GM23248 (cell line): ENCODE measurements around the gene PF4V1. TPM values are rescaled to one million over a fixed set of nuclear protein-coding genes. Genes with fewer than 3 reads are reported as not detected.

Source experiments
- DNase-seq: peaks from one replicate; pipeline ENCODE4 v3.0.0-alpha.2; 2015
- H2AFZ ChIP-seq: fragments of 200-600 bp; sonication (generic); 2 replicates; pipeline ENCODE4 v1.6.1; 2016; ENCODE audit warnings: antibody characterized with exemption
- H3F3A ChIP-seq: fragments of 200-600 bp; sonication (generic); 2 replicates; pipeline ENCODE4 v1.6.1; 2016; ENCODE audit warnings: mild to moderate bottlenecking, antibody characterized with exemption, mixed run types; ENCODE audit not compliant: insufficient read depth
- H3K27ac ChIP-seq: fragments of 200-600 bp; sonication (generic); 2 replicates; pipeline ENCODE4 v1.5.1; 2016; ENCODE audit warnings: mild to moderate bottlenecking
- H3K27me3 ChIP-seq: fragments of 200-600 bp; sonication (generic); replicated peaks from 2 replicates; pipeline ENCODE4 v1.6.1; 2016; ENCODE audit warnings: mild to moderate bottlenecking; ENCODE audit not compliant: insufficient read depth
- H3K36me3 ChIP-seq: fragments of 200-600 bp; sonication (generic); 2 replicates; pipeline ENCODE4 v1.6.1; 2016; ENCODE audit warnings: low read depth, mild to moderate bottlenecking
- H3K4me1 ChIP-seq: fragments of 200-600 bp; sonication (generic); 2 replicates; pipeline ENCODE4 v1.6.1; 2016; ENCODE audit warnings: mild to moderate bottlenecking; ENCODE audit not compliant: insufficient read depth
- H3K4me2 ChIP-seq: fragments of 200-600 bp; sonication (generic); one replicate; pipeline ENCODE4 v1.6.1; 2016; ENCODE audit warnings: mild to moderate bottlenecking; ENCODE audit not compliant: unreplicated experiment
- H3K4me3 ChIP-seq: fragments of 200-600 bp; sonication (generic); 2 replicates; pipeline ENCODE4 v1.5.1; 2016; ENCODE audit warnings: mild to moderate bottlenecking
- H3K79me2 ChIP-seq: fragments of 200-600 bp; sonication (generic); 2 replicates; pipeline ENCODE4 v1.6.1; 2016; ENCODE audit warnings: mild to moderate bottlenecking; ENCODE audit not compliant: insufficient read depth
- H3K9ac ChIP-seq: fragments of 200-600 bp; sonication (generic); 2 replicates; pipeline ENCODE4 v1.6.1; 2016; ENCODE audit warnings: mild to moderate bottlenecking
- H3K9me2 ChIP-seq: fragments of 200-600 bp; sonication (generic); 2 replicates; pipeline ENCODE4 v1.6.1; 2016; ENCODE audit warnings: mixed run types, mild to moderate bottlenecking, moderate library complexity; ENCODE audit not compliant: insufficient read depth
- H3K9me3 ChIP-seq: fragments of 200-600 bp; sonication (generic); one replicate; pipeline ENCODE4 v1.6.1; 2017; ENCODE audit warnings: low read depth
- H4K20me1 ChIP-seq: fragments of 200-600 bp; sonication (generic); 2 replicates; pipeline ENCODE4 v1.6.0; 2016; ENCODE audit not compliant: insufficient read depth
- EZH2 ChIP-seq: fragments of 200-600 bp; sonication (generic); IDR thresholded peaks from 2 replicates; pipeline ENCODE4 v1.6.1; 2018; ENCODE audit warnings: antibody characterized with exemption, mild to moderate bottlenecking; ENCODE audit not compliant: insufficient read depth, poor library complexity, severe bottlenecking
- EZH2phosphoT487 ChIP-seq: fragments of 200-600 bp; sonication (generic); IDR thresholded peaks from 2 replicates; pipeline ENCODE4 v1.6.1; 2018; ENCODE audit warnings: antibody characterized with exemption, moderate library complexity, mild to moderate bottlenecking, low read depth; ENCODE audit not compliant: insufficient read depth
- WGBS, 2 experiments: methylation state at CpG; one replicate each; pipeline ENCODE4 v1.1.6; 2015 to 2017; ENCODE audit warnings: low lambda C conversion rate in 2 of 2, low coverage in 1 of 2; ENCODE audit errors: missing lambda C conversion rate in 2 of 2; 5-methylcytosine and 5-hydroxymethylcytosine counted together
- in situ Hi-C: fragments of 300-500 bp; cut with MboI; formaldehyde crosslinking; loops from 2 replicates; pipeline ENCODE4 v1.15.0; 2020
- polyA plus RNA-seq: library from polyadenylated mRNA; unstranded; fragments of >200 nt; fragmentation: Nextera tagmentation; extraction: Ambion mirVana; gene quantifications from 2 replicates; pipeline ENCODE4 v1.2.1, GENCODE V29; 2016
- total RNA-seq: library from RNA; depleted of rRNA; stranded (reverse); fragments of >200 nt; shearing (Covaris generic); gene quantifications from 2 replicates; pipeline ENCODE4 v1.2.3, GENCODE V29; 2014

The PF4V1 gene
- total and polyA plus RNA-seq, 2 experiments from 2014 or later, result 8.1 to 13.8 TPM

GRCh38 chr4:73864961-73865360, 11.9 kb downstream of the PF4V1 start:
- Histone ChIP-seq H3K4me1 (peaks cover 3% of the 10 kb centered on the region), H3K4me2 (no peak overlapping the region), H3K9me2 (no peaks in the 10 kb centered on the region), H3K27me3 (no peaks in the 10 kb centered on the region), H3K4me3 (no peak overlapping the region), H3F3A (peaks cover 4% of the 10 kb centered on the region), H3K9ac (no peak overlapping the region), H3K79me2 (no peaks in the 10 kb centered on the region), H3K36me3 (no peaks in the 10 kb centered on the region), H3K9me3 (no peaks in the 10 kb centered on the region), H4K20me1 (no peaks in the 10 kb centered on the region), H3K27ac (no peak overlapping the region), H2AFZ (no peak overlapping the region)
- 89 to 90% methylated on average over 8 of the region's 8 CpGs for WGBS, 2 experiments
- TF ChIP-seq EZH2 (no peak), EZH2phosphoT487 (no peak)
- DNase-seq, result no peak
- in situ Hi-C loops, result no loop called here

DNA sequence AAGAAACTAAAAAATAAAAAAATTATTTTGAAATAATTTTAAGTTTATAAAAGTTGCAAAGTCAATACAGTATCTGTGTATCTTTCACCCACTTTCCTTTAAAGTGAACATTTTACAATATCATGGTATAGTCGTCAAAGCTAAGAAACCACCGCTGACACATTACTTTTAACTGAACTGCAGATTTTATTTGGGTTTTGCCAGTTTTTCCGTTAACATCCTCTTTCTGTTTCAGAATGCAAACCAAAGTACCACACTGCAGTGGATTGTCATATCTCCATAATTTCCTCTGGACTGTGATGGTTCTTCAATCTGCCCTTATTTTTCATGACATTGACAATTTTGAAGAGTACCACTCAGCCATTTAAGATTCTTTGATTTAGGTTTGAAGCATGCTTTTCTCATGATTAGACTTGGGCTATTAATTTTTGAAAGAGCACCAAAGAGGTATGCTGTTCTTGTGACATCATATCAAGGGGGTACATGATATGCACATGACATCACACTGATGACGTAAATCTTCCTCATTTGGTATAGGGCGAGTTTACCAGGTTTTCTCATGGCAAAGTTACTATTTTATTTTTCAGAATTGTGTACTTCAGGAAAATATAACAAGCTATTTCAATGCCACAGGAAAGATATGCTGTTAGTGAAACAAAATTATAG, 12.5 kb downstream of the PF4V1 start:
- WGBS, 2 experiments, result 58 to 59% methylated on average over 5 of the region's 5 CpGs
- H3K4me3 ChIP-seq, result no peak overlapping the region
- no peaks in the 10 kb centered on the region for H4K20me1 ChIP-seq
- H3K36me3 ChIP-seq, result no peaks in the 10 kb centered on the region
- no peaks in the 10 kb centered on the region for H3F3A ChIP-seq
- no peak overlapping the region for H3K9ac ChIP-seq
- TF ChIP-seq EZH2 (no peak), EZH2phosphoT487 (no peak)
- H3K9me3 ChIP-seq, result no peaks in the 10 kb centered on the region
- H3K79me2 ChIP-seq, result no peaks in the 10 kb centered on the region
- H3K4me2 ChIP-seq, result no peak overlapping the region
- no peak overlapping the region for H2AFZ ChIP-seq
- H3K27me3 ChIP-seq, result no peaks in the 10 kb centered on the region
- DNase-seq, result no peak
- H3K9me2 ChIP-seq, result no peaks in the 10 kb centered on the region
- in situ Hi-C loops, result no loop called here
- H3K4me1 ChIP-seq, result no peaks in the 10 kb centered on the region; the same call in 1 of the 2 replicates
- H3K27ac ChIP-seq, result no peak overlapping the region

- H2AFZ ChIP-seq, result no peak overlapping the region
Measured at GRCh38 chr4:73866246-73866645, 13.2 kb downstream of the PF4V1 start.

DNA sequence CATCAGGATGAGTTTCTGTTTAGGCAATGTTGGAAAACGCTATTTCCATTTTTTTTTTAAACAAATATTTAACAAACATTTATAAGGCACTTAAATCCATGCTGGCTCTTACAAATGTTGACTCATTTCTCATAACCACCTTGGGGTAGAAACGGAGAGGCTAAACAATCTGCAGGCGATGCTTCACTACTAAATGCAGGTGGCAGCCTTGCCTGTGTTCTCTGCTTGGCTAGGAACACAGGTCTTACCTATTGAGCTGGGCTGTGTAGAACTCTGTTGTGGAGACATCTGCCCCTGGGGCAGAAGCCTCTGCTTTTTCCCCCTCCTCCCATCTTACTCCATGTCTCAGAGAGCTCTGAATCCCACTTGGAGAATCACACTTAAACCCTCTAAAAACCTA, 14.7 kb downstream of the PF4V1 start:
- H2AFZ ChIP-seq, result no peak overlapping the region; the same call in 1 of the 2 replicates
- no peak for DNase-seq
- no peak overlapping the region for H3K27ac ChIP-seq
- no peaks in the 10 kb centered on the region for H3K4me1 ChIP-seq
- TF ChIP-seq EZH2 (no peak), EZH2phosphoT487 (no peak)
- 89 to 91% methylated on average over 3 of the region's 3 CpGs for WGBS, 2 experiments
- no peaks in the 10 kb centered on the region for H3K36me3 ChIP-seq
- no peak overlapping the region for H3K4me3 ChIP-seq
- no peaks in the 10 kb centered on the region for H3K27me3 ChIP-seq
- in situ Hi-C loops, result no loop called here
- no peaks in the 10 kb centered on the region for H3K79me2 ChIP-seq
- H3K9ac ChIP-seq, result no peak overlapping the region
- H3F3A ChIP-seq, result peaks cover 8% of the 10 kb centered on the region; the same call in 1 of the 2 replicates
- H4K20me1 ChIP-seq, result no peaks in the 10 kb centered on the region
- H3K4me2 ChIP-seq, result no peak overlapping the region
- no peaks in the 10 kb centered on the region for H3K9me3 ChIP-seq
- no peaks in the 10 kb centered on the region for H3K9me2 ChIP-seq

More at GRCh38 chr4:73866246-73866645, 13.2 kb downstream of the PF4V1 start:
- TF ChIP-seq EZH2phosphoT487, result no peak
- no peak for TF ChIP-seq EZH2
- in situ Hi-C loops, result no loop called here
- no peaks in the 10 kb centered on the region for H4K20me1 ChIP-seq
- H3F3A ChIP-seq, result no peaks in the 10 kb centered on the region
- H3K4me3 ChIP-seq, result no peak overlapping the region
- H3K36me3 ChIP-seq, result no peaks in the 10 kb centered on the region
- no peaks in the 10 kb centered on the region for H3K79me2 ChIP-seq
- H3K9me2 ChIP-seq, result no peaks in the 10 kb centered on the region
- H3K9me3 ChIP-seq, result no peaks in the 10 kb centered on the region
- no peak overlapping the region for H3K4me2 ChIP-seq
- DNase-seq, result no peak
- no peaks in the 10 kb centered on the region; the same call in 1 of the 2 replicates for H3K4me1 ChIP-seq
- no peak overlapping the region for H3K27ac ChIP-seq
- no peaks in the 10 kb centered on the region for H3K27me3 ChIP-seq
- WGBS, 2 experiments, result 78 to 92% methylated on average over 2 of the region's 2 CpGs
- no peak overlapping the region for H3K9ac ChIP-seq
